ENCODE data around the gene MS4A15.
"Not testable (repeated sequence)": the region's sequence is repeated elsewhere in the genome, so short reads cannot be mapped to it uniquely, and the experiment has no call there.

MS4A15 gene

DNA sequence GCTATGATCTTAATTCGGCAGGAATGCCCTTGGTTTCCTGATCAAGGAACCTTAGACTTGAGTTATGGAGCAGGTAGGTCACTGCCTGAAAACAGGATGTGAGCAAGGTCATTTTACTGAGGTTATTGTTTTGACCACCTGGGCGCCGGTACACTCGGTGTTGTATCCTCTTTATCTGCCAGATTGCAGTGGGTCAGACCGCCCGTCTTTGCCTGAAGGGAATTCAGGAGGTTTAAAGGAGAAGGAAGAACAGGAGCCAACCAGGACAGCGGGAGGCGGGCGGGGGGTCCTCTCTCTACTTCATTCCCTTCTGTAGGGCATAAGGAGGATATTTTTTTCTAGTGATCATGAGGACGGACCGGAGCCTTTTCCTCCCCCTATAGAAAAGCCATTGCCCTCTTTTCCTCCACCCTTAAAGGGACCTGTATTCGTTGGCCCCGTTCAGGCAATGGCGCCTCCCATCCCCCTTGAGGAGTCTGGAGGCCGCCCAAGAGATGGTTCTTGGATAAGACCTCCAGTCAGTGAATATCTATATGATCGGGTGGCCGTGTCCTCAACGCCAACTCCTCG is 649 bp downstream of the MS4A15 start:
- Histone ChIP-seq H3K9me3 (ENCODE audit: control insufficient read depth, low read depth, low read length) (no peaks in the 10 kb centered on the region), H3K4me3 (ENCODE audit: low read length) (no peak overlapping the region), H3K36me3 (ENCODE audit: control insufficient read depth, low read depth, low read length) (no peaks in the 10 kb centered on the region), H3K4me1 (ENCODE audit: control insufficient read depth, low read depth, low read length) (no peaks in the 10 kb centered on the region), H3K27ac (ENCODE audit: low read length) (no peak overlapping the region), H3K9ac (ENCODE audit: low read length) (no peak overlapping the region), H3K27me3 (ENCODE audit: control insufficient read depth, insufficient read depth, low read length) (no peaks in the 10 kb centered on the region)

GRCh38 chr11:60758671-60759070 is 2.0 kb downstream of the MS4A15 start:
- not testable (repeated sequence) for H3K9me3 ChIP-seq (ENCODE audit: control insufficient read depth, low read depth, low read length); H3K36me3 ChIP-seq (ENCODE audit: control insufficient read depth, low read depth, low read length); H3K4me1 ChIP-seq (ENCODE audit: control insufficient read depth, low read depth, low read length); H3K4me3 ChIP-seq (ENCODE audit: low read length); H3K27me3 ChIP-seq (ENCODE audit: control insufficient read depth, insufficient read depth, low read length); H3K9ac ChIP-seq (ENCODE audit: low read length); H3K27ac ChIP-seq (ENCODE audit: low read length)

DNA sequence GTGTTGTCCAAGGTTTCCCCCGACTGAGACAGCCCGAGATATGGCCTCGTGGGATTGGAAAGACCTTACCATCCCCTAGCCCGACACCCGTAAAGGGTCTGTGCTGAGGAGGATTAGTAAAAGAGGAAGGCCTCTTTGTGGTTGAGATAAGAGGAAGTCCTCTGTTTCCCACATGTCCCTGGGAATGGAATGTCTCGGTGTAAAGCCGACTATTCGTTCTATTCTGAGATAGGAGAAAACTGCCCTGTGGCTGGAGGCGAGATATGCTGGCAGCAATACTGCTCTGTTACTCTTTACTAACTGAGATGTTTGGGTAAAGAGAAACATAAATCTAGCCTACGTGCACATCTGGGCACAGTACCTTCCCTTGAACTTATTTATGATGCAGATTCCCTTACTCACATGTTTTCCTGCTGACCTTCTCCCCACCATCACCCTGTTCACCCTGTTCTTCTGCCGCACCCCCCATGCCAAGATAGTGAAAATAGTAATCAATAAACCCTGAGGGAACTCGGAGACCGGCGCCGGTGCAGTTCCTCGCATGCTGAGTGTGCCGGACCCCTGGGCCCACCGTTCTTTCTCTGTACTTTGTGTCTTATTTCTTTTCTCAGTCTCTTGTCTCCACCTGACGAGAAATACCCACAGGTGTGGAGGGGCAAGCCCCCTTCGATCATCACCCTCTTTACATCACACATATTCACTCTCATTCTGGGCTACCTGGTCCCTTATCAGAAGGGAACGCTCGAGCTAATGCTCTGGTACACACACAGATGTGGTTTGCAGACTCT is 3.0 kb downstream of the MS4A15 start:
- not testable (repeated sequence) for H3K27ac ChIP-seq (ENCODE audit: low read length); H3K4me1 ChIP-seq (ENCODE audit: control insufficient read depth, low read depth, low read length); H3K9me3 ChIP-seq (ENCODE audit: control insufficient read depth, low read depth, low read length); H3K4me3 ChIP-seq (ENCODE audit: low read length); H3K27me3 ChIP-seq (ENCODE audit: control insufficient read depth, insufficient read depth, low read length); H3K9ac ChIP-seq (ENCODE audit: low read length); H3K36me3 ChIP-seq (ENCODE audit: control insufficient read depth, low read depth, low read length)

DNA sequence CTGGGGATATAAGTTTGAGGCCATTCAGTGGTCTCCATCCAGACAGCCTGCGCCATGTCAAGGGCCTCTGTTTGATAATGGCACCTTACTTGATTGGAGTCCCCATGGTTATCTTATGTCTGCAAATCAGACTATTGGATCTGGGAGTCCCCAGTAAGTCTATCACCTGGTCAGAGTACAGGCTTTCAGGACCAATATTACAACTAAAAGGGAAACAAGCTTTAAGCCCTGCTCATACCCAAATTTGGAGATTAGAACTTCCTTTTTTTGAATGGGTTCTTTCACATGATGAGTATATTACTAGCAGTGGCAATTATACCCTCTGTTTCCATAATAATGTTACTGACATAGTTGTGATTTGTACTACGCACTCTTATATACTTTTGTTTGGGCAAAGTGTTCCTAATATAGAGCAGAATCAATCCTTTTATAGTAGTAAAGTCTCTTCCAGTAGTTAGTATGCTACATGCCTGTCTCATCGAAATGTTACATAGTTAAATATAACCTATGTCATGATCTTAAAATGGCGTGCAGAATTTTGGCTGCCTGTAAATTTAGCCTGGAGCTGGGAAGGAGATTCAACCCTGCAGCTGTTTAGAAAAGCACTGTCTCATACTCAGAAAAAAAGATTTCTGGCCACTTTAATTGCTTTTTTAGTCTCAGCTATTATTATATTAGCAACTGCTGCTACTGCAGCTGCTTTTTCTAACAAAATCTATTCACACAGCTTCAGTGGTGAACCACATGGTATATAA is 4.9 kb downstream of the MS4A15 start:
- Histone ChIP-seq H3K9ac (ENCODE audit: low read length) (no peak overlapping the region), H3K4me3 (ENCODE audit: low read length) (no peak overlapping the region), H3K9me3 (ENCODE audit: control insufficient read depth, low read depth, low read length) (no peaks in the 10 kb centered on the region), H3K27ac (ENCODE audit: low read length) (no peak overlapping the region), H3K27me3 (ENCODE audit: control insufficient read depth, insufficient read depth, low read length) (peaks cover under 1% of the 10 kb centered on the region), H3K36me3 (ENCODE audit: control insufficient read depth, low read depth, low read length) (no peaks in the 10 kb centered on the region), H3K4me1 (ENCODE audit: control insufficient read depth, low read depth, low read length) (no peaks in the 10 kb centered on the region)

DNA sequence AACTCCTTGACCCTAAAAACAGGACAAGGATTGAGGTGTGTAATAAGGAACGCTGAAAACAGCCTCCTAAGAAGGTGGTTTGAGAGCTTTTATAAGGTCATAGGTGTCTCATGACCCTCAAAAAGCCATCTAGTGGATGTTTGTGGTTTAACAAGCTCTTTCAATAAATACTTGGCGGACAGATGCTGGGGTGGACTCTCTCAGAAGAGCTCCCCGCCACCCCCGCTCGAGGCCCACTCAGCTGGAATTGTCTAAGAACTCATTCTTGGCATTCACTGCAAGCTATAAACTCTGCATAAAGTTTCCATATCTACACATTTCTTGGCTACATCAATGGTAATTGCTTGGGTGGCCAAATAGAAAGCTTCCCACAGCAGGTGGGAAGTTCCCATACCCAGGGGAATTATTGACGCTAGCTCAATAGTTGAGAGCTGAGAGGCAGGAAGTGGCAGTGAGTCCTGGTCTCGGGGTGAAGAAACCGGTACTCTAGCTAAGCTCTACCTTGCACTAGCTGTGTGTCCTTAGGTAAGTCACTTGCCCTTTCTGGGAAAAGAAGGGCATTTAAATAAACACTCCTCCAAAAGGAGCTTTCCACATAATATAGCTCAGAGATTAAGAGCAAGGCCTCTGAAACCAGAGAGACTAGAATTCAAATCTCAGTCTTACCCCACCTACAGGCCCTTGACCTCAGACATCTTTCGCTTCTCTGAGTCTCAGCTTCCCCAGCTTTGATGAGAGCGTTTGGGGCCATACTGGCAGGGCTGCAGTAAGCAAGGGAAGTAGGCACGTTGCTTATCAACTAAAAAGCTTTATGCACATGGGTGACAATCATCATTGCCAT is 6.4 kb downstream of the MS4A15 start:
- Histone ChIP-seq H3K27me3 (ENCODE audit: control insufficient read depth, insufficient read depth, low read length) (peaks cover 12% of the 10 kb centered on the region), H3K36me3 (ENCODE audit: control insufficient read depth, low read depth, low read length) (no peaks in the 10 kb centered on the region), H3K9ac (ENCODE audit: low read length) (no peak overlapping the region), H3K4me3 (ENCODE audit: low read length) (no peak overlapping the region), H3K9me3 (ENCODE audit: control insufficient read depth, low read depth, low read length) (no peaks in the 10 kb centered on the region), H3K27ac (ENCODE audit: low read length) (no peak overlapping the region), H3K4me1 (ENCODE audit: control insufficient read depth, low read depth, low read length) (no peaks in the 10 kb centered on the region)

GRCh38 chr11:60763692-60764369 is 7.2 kb downstream of the MS4A15 start:
- Histone ChIP-seq H3K9me3 (ENCODE audit: control insufficient read depth, low read depth, low read length) (no peaks in the 10 kb centered on the region), H3K9ac (ENCODE audit: low read length) (no peak overlapping the region), H3K27ac (ENCODE audit: low read length) (no peak overlapping the region), H3K27me3 (ENCODE audit: control insufficient read depth, insufficient read depth, low read length) (peaks cover 15% of the 10 kb centered on the region), H3K4me3 (ENCODE audit: low read length) (no peak overlapping the region), H3K36me3 (ENCODE audit: control insufficient read depth, low read depth, low read length) (no peaks in the 10 kb centered on the region), H3K4me1 (ENCODE audit: control insufficient read depth, low read depth, low read length) (no peaks in the 10 kb centered on the region)

GRCh38 chr11:60764879-60765278 is 8.2 kb downstream of the MS4A15 start:
- Histone ChIP-seq H3K9me3 (ENCODE audit: control insufficient read depth, low read depth, low read length) (no peaks in the 10 kb centered on the region), H3K4me1 (ENCODE audit: control insufficient read depth, low read depth, low read length) (no peaks in the 10 kb centered on the region), H3K4me3 (ENCODE audit: low read length) (no peak overlapping the region), H3K36me3 (ENCODE audit: control insufficient read depth, low read depth, low read length) (no peaks in the 10 kb centered on the region), H3K9ac (ENCODE audit: low read length) (no peak overlapping the region), H3K27me3 (ENCODE audit: control insufficient read depth, insufficient read depth, low read length) (peaks cover 22% of the 10 kb centered on the region), H3K27ac (ENCODE audit: low read length) (no peak overlapping the region)

GRCh38 chr11:60765355-60765754 is 8.7 kb downstream of the MS4A15 start:
- Histone ChIP-seq H3K9ac (ENCODE audit: low read length) (no peak overlapping the region), H3K4me3 (ENCODE audit: low read length) (no peak overlapping the region), H3K4me1 (ENCODE audit: control insufficient read depth, low read depth, low read length) (no peaks in the 10 kb centered on the region), H3K27me3 (ENCODE audit: control insufficient read depth, insufficient read depth, low read length) (peaks cover 22% of the 10 kb centered on the region), H3K27ac (ENCODE audit: low read length) (no peak overlapping the region), H3K36me3 (ENCODE audit: control insufficient read depth, low read depth, low read length) (no peaks in the 10 kb centered on the region), H3K9me3 (ENCODE audit: control insufficient read depth, low read depth, low read length) (no peaks in the 10 kb centered on the region)

DNA sequence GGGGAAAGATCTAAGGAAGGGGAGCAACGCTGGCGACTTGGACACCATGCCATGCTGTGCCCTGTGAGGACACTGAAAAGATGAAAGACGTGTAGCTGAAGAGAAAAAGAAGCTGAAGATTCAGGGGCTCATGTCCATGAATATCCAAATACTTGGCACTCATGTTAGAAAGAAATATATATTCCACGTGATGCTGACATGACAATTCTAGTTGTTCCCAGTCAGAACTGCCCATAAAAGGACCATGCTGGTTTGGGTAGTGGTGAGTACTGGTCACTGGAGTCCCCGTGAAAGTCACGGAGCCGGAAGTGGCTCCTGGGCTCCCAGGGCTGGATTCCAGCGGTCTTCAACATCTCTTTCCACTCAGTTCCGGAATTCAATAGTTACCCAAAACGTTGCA is 9.9 kb downstream of the MS4A15 start:
- no peaks in the 10 kb centered on the region for H3K36me3 ChIP-seq (ENCODE audit: control insufficient read depth, low read depth, low read length)
- no peak overlapping the region for H3K9ac ChIP-seq (ENCODE audit: low read length)
- H3K9me3 ChIP-seq (ENCODE audit: control insufficient read depth, low read depth, low read length) = no peaks in the 10 kb centered on the region
- H3K4me1 ChIP-seq (ENCODE audit: control insufficient read depth, low read depth, low read length) = no peaks in the 10 kb centered on the region
- no peak overlapping the region for H3K27ac ChIP-seq (ENCODE audit: low read length)
- no peak overlapping the region for H3K4me3 ChIP-seq (ENCODE audit: low read length)
- peaks cover 22% of the 10 kb centered on the region for H3K27me3 ChIP-seq (ENCODE audit: control insufficient read depth, insufficient read depth, low read length)

DNA sequence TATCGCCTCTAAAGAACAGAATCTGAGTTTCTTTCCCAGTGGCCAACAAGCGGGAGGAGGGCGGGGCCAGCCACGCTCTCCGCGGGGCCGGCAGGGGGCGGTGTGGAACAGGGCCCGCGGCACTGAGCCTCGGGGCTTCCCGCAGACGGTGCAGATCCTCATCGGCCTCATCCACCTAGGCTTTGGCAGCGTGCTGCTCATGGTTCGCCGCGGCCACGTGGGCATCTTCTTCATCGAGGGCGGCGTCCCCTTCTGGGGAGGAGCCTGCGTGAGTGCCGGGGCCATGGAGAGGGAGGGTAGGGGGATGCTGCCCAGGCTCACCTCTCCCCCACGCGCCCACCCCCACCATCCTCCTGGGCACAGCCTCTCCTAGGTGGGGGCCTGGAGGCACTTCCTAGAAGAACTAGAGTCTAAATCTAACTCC is 10.7 kb downstream of the MS4A15 start:
- Histone ChIP-seq H3K36me3 (ENCODE audit: control insufficient read depth, low read depth, low read length) (no peaks in the 10 kb centered on the region), H3K4me1 (ENCODE audit: control insufficient read depth, low read depth, low read length) (no peaks in the 10 kb centered on the region), H3K9me3 (ENCODE audit: control insufficient read depth, low read depth, low read length) (no peaks in the 10 kb centered on the region), H3K27me3 (ENCODE audit: control insufficient read depth, insufficient read depth, low read length) (peaks cover 22% of the 10 kb centered on the region), H3K9ac (ENCODE audit: low read length) (no peak overlapping the region), H3K27ac (ENCODE audit: low read length) (no peak overlapping the region), H3K4me3 (ENCODE audit: low read length) (no peak overlapping the region)

DNA sequence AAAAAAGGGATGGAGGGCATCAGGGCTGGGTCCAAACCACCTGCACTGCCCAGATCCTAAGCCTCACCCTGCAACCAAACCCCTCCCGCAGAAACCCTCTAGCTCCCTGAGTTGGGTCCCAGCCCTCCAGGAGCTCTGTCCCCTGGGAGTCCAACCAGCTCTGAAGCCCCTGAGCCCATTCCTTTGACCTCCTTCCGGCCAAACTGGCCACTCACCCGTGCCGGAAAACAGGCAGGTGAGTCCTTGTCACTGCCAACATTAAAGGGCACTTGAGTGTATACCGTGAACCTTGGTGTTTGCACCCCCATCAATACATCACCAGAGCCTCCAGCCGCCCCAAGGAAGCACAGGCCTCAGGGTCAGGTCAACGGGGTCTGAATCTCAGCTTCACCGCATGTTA is 11.5 kb downstream of the MS4A15 start:
- H3K27ac ChIP-seq (ENCODE audit: low read length) = no peak overlapping the region
- H3K27me3 ChIP-seq (ENCODE audit: control insufficient read depth, insufficient read depth, low read length) = peaks cover 22% of the 10 kb centered on the region
- H3K4me1 ChIP-seq (ENCODE audit: control insufficient read depth, low read depth, low read length) = no peaks in the 10 kb centered on the region
- no peak overlapping the region for H3K4me3 ChIP-seq (ENCODE audit: low read length)
- no peaks in the 10 kb centered on the region for H3K36me3 ChIP-seq (ENCODE audit: control insufficient read depth, low read depth, low read length)
- H3K9ac ChIP-seq (ENCODE audit: low read length) = no peak overlapping the region
- H3K9me3 ChIP-seq (ENCODE audit: control insufficient read depth, low read depth, low read length) = no peaks in the 10 kb centered on the region
